Measurements from ENCODE around the gene COG5.
A peak's percentile ranks its signal among the peaks of the same experiment; 100 is the strongest.

COG5 gene

DNA sequence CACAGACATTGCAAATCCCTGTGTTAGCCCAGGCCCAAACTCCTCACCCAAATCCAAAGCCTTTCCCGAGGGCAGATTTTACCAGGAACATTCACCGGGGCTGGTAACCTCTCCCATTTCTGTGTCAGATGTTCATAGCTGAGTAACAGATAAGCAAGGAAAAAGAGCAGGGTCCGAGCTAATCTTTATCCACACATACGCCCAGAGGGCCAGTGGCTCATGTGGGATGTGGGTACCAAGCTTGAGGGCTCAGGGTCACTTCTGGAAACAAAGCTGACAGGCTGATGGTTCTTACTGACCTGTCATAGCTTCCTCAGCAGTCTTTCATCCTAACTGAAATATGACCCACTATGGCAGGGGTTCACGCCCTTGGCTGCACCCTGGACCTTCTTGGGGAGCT is 355.2 kb downstream of the COG5 start:
- no peak overlapping the region for H3K4me3 ChIP-seq (ENCODE audit: low read depth, low read length)
- TF ChIP-seq, protein P1, sequence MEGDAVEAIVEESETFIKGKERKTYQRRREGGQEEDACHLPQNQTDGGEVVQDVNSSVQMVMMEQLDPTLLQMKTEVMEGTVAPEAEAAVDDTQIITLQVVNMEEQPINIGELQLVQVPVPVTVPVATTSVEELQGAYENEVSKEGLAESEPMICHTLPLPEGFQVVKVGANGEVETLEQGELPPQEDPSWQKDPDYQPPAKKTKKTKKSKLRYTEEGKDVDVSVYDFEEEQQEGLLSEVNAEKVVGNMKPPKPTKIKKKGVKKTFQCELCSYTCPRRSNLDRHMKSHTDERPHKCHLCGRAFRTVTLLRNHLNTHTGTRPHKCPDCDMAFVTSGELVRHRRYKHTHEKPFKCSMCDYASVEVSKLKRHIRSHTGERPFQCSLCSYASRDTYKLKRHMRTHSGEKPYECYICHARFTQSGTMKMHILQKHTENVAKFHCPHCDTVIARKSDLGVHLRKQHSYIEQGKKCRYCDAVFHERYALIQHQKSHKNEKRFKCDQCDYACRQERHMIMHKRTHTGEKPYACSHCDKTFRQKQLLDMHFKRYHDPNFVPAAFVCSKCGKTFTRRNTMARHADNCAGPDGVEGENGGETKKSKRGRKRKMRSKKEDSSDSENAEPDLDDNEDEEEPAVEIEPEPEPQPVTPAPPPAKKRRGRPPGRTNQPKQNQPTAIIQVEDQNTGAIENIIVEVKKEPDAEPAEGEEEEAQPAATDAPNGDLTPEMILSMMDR (IDR thresholded peaks at IDR 0.05; ENCODE audit: low read depth, low read length, missing control alignments), result no peak
- DNase-seq (ENCODE audit: low read depth), result no peak

DNA sequence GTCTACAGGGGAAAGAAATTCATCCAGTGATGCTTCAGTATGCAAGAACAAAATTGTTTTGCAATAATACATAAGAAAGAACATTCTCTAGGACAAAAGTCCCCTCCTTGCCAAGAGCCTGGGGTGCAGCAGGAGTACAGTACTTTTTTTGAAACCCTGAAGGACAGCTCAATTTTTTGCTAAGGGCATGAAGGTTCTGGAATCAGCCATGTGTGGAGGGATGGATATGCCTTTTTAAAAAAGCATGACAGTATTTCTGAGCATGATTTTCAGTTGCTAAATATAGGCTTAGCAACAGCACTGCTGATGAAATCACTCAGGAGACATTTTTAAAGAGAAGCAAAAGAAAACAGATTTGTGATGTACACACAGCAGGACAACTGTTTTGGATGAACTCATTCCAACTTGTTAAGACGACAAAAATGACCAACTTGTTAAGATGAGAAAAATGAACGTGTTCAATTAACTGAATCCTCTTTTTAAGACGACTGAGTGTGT is 355.6 kb downstream of the COG5 start:
- DNase-seq (ENCODE audit: low read depth), result no peak
- TF ChIP-seq, protein P1 (IDR thresholded peaks at IDR 0.05; ENCODE audit: low read depth, low read length, missing control alignments), result no peak
- H3K4me3 ChIP-seq (ENCODE audit: low read depth, low read length), result no peak overlapping the region

DNA sequence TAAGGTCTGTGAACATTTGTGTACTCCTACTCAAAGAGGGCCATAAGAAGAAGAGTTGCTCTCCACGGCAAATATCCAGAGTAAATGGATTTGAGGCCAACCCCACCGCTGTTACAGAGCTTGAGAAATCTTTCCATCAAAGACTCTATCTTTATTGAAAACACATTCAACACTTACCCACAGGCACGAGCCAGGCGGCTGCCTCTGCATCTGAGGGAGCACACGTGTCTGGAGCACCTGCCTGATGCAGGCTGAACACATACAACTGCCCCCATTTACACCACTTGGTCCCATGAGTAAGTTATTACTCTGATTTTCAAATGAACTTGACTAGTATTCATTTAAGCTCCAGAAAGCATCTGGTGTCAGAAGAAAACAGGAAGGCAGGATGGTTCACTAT is 356.3 kb downstream of the COG5 start:
- no peak overlapping the region for H3K4me3 ChIP-seq (ENCODE audit: low read depth, low read length)
- TF ChIP-seq, protein P1 (IDR thresholded peaks at IDR 0.05; ENCODE audit: low read depth, low read length, missing control alignments), result no peak
- DNase-seq (ENCODE audit: low read depth), result no peak

DNA sequence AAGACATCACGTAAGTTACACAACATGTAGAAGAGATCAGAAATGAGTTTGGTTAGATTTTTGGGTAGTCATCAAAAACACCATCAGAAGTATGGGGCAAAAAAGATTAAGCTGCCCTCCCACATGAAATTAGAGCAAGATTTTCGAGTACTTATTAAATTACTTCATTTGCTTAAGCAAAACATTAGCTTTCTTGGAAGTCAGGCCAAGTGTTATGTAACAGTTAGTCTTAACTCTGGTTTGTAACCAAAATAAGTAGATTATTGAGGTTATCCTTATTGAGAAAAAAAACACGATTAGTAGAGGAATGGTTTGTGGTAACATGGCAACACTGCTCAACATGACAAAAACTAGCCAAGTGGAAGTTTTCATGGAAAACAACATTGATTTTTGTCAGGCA is 357.0 kb downstream of the COG5 start:
- H3K4me3 ChIP-seq (ENCODE audit: low read depth, low read length), result no peak overlapping the region
- TF ChIP-seq, protein P1 (IDR thresholded peaks at IDR 0.05; ENCODE audit: low read depth, low read length, missing control alignments), result no peak
- no peak for DNase-seq (ENCODE audit: low read depth)

DNA sequence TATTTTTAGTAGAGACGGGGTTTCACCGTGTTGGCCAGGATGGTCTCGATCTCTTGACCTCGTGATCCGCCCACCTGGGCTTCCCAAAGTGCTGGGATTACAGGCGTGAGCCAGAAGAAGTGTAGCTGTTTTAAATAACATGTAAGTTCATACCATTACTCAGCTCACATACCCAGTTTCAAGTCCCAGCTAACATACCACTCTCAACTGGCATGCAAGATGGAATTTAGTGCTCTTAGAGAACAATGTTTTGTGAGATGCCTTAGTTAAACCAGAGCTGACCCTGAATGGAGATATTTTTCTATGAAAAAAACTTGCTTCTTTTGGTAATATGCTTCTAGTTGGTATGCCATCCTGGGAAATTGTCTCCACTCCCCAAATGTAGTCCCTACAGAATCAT is 357.6 kb downstream of the COG5 start:
- DNase-seq (ENCODE audit: low read depth), result no peak
- TF ChIP-seq, protein P1 (IDR thresholded peaks at IDR 0.05; ENCODE audit: low read depth, low read length, missing control alignments), result no peak
- no peak overlapping the region for H3K4me3 ChIP-seq (ENCODE audit: low read depth, low read length)

DNA sequence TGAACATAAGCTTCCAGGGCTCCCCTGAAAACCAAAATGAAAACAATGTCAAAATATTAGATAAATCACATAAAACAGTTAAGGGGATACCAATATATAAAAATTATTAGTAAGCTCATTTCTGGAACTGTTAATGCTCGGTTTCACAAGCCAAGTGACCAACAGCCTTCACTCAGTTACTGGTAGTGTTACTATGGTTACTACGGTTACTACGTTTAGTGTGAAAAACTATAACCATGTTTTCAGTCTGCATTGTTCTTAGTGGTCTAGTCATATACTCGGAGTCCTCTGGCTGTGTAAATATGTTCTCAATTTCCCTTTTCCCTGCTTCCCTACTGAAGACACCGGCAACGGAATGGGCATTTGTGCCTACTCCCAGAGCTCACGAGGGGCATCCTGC is 360.1 kb downstream of the COG5 start:
- no peak for DNase-seq (ENCODE audit: low read depth)
- TF ChIP-seq, protein P1 (IDR thresholded peaks at IDR 0.05; ENCODE audit: low read depth, low read length, missing control alignments), result no peak
- H3K4me3 ChIP-seq (ENCODE audit: low read depth, low read length), result no peak overlapping the region

DNA sequence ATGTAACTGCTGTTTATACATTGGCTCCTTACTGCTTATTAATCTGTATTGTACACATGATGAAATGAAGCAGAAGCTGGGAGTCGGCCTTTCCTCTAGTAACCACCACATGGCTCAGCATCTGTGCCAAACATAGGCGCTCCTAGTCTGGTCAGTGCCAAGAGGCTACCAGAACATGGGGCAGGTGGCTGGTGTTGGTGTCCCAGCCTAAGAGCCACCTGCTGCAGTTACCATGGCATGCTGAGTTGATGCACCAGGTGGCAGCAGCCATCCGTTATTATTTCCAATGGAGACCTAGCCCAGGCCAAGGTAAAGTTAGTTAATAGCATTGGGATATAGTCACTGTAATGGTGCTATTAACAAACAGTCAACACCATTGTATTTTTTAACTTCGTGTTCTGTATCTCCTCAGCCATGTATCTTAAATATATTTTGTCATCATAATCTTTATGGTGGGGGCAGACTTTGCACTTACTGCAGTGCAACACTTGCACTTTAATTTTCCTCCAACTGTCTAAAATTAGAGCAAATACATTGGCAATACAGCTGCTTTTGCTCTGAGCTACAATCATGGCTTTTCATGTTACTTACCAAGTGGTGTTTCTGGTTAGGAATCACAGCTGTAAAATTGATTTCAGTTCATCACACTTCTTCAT is 361.8 kb downstream of the COG5 start:
- no peak overlapping the region for H3K4me3 ChIP-seq (ENCODE audit: low read depth, low read length)
- no peak for DNase-seq (ENCODE audit: low read depth)
- TF ChIP-seq, protein P1 (IDR thresholded peaks at IDR 0.05; ENCODE audit: low read depth, low read length, missing control alignments), result peak; percentile 48

Measured in GM12864 (cell line).